ENCODE measurements around the gene ACSL3.

DNA sequence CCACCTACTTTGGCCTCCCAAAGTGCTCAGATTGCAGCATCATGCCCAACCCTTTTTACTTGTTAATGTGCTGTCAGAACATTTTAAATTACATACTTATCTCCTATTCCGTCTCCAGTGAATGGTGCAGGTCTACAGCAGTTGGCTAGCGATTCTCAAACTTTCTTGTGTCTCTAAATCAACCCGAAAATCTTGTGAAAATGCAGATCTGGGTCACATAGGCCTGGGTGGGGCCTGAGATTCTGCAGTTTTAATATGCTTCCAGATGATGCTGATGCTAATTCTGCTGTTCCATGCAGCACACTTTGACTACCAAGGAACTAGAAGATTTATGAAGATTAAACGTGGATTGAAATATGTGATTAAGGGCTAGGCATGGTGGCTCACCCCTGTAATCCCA lies 14.8 kb upstream of the ACSL3 start:
- TF ChIP-seq CTCF (IDR thresholded peaks at IDR 0.05 in 4 of 5, conservative IDR thresholded peaks at IDR 0.05 in 1 of 5) (no peak), POLR2A (IDR thresholded peaks at IDR 0.05) (no peak)
